ENCODE data around the gene SLC38A2. TPM values are rescaled to one million over a fixed set of nuclear protein-coding genes. Genes with fewer than 3 reads are reported as not detected.
A peak's percentile ranks its signal among the peaks of the same experiment; 100 is the strongest.

Gene SLC38A2
- total RNA-seq, 1 experiment from 2014 or later: 341 TPM

DNA sequence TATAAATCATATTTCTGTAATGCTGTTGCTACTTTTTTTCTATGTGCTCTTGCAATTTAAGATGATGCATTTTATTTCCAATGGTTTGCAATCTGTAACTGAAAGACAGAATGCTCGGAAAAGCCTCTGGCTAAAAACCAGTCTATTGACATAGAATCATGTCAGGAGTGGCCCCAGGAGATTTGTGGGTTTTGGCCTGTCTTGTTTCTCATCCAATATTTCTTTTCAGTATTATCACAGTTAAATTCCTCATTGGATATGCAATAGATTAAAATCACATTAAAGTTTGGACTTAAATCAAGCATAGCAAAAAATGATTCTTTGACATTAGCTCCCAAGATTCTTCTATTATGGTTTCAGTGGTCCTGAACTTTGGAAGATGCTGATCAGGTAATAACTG is 19.1 kb upstream of the SLC38A2 start:
- Histone ChIP-seq H3K9me3 (ENCODE audit: control insufficient read depth, insufficient read depth, low read depth, low read length) (no peaks in the 10 kb centered on the region), H3K4me1 (ENCODE audit: control insufficient read depth, insufficient read depth, low read length) (peaks cover 66% of the 10 kb centered on the region), H3K36me3 (ENCODE audit: control insufficient read depth, insufficient read depth, low read length) (no peaks in the 10 kb centered on the region; the same call in 1 of the 2 replicates), H3K4me3 (ENCODE audit: low read depth in 2 of 2, low read length in 2 of 2) (no peak overlapping the region), H3K27ac (ENCODE audit: low read length) (peak overlapping the region; percentile 100), H3K27me3 (ENCODE audit: control insufficient read depth, insufficient read depth, low read length) (no peaks in the 10 kb centered on the region)
- no TSS peak for BruUV-seq (replicated peaks)
- POLR2A ChIA-PET: no interaction called here
- in situ Hi-C loops (cut with HindIII; ENCODE audit: low pct_unique_long_range_greater_than_20kb, low sequenced_read_pairs) (no loop called here), intact Hi-C loops (cut with micrococcal nuclease; ENCODE audit: unreplicated experiment) (no loop called here)
- TF ChIP-seq TCF7L2 (IDR thresholded peaks at IDR 0.05; ENCODE audit: low read depth, low read length) (no peak), SIN3A (IDR thresholded peaks at IDR 0.05; ENCODE audit: borderline replicate concordance, insufficient read depth, low read depth, low read length) (no peak), REST (IDR thresholded peaks at IDR 0.05; ENCODE audit: insufficient read depth in 1 of 2, low read depth in 2 of 2, low read length in 1 of 2) (no peak), POLR2AphosphoS5 (IDR thresholded peaks at IDR 0.05; ENCODE audit: low read depth, low read length) (no peak)
- TF ChIP-seq, protein P1, sequence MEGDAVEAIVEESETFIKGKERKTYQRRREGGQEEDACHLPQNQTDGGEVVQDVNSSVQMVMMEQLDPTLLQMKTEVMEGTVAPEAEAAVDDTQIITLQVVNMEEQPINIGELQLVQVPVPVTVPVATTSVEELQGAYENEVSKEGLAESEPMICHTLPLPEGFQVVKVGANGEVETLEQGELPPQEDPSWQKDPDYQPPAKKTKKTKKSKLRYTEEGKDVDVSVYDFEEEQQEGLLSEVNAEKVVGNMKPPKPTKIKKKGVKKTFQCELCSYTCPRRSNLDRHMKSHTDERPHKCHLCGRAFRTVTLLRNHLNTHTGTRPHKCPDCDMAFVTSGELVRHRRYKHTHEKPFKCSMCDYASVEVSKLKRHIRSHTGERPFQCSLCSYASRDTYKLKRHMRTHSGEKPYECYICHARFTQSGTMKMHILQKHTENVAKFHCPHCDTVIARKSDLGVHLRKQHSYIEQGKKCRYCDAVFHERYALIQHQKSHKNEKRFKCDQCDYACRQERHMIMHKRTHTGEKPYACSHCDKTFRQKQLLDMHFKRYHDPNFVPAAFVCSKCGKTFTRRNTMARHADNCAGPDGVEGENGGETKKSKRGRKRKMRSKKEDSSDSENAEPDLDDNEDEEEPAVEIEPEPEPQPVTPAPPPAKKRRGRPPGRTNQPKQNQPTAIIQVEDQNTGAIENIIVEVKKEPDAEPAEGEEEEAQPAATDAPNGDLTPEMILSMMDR (IDR thresholded peaks at IDR 0.05): no peak
- ATAC-seq (no peak), DNase-seq (ENCODE audit: low read depth, low spot score) (no peak)
- CTCF ChIA-PET: interaction anchor here (0.5 kb wide), 1 partner anchor 1367 kb away, joined by 6 read pairs; no protein-coding TSS in a partner anchor

GRCh38 chr12:46390881-46391280 is 18.3 kb upstream of the SLC38A2 start:
- BruUV-seq (replicated peaks): no TSS peak
- peak overlapping the region; percentile 100 for H3K27ac ChIP-seq (ENCODE audit: low read length)
- H3K4me3 ChIP-seq (ENCODE audit: low read depth in 2 of 2, low read length in 2 of 2): no peak overlapping the region
- ATAC-seq (no peak), DNase-seq (ENCODE audit: low read depth, low spot score) (no peak)
- ChIA-PET POLR2A (no interaction called here), CTCF (no interaction called here)
- H3K4me1 ChIP-seq (ENCODE audit: control insufficient read depth, insufficient read depth, low read length): peaks cover 73% of the 10 kb centered on the region
- in situ Hi-C loops (cut with HindIII; ENCODE audit: low pct_unique_long_range_greater_than_20kb, low sequenced_read_pairs) (no loop called here), intact Hi-C loops (cut with micrococcal nuclease; ENCODE audit: unreplicated experiment) (no loop called here)
- H3K9me3 ChIP-seq (ENCODE audit: control insufficient read depth, insufficient read depth, low read depth, low read length): no peaks in the 10 kb centered on the region
- no peaks in the 10 kb centered on the region for H3K27me3 ChIP-seq (ENCODE audit: control insufficient read depth, insufficient read depth, low read length)
- no peaks in the 10 kb centered on the region; the same call in 1 of the 2 replicates for H3K36me3 ChIP-seq (ENCODE audit: control insufficient read depth, insufficient read depth, low read length)
- no peak for TF ChIP-seq REST (IDR thresholded peaks at IDR 0.05; ENCODE audit: insufficient read depth in 1 of 2, low read depth in 2 of 2, low read length in 1 of 2)
- no peak for TF ChIP-seq TCF7L2 (IDR thresholded peaks at IDR 0.05; ENCODE audit: low read depth, low read length)
- no peak for TF ChIP-seq SIN3A (IDR thresholded peaks at IDR 0.05; ENCODE audit: borderline replicate concordance, insufficient read depth, low read depth, low read length)
- no peak for TF ChIP-seq POLR2AphosphoS5 (IDR thresholded peaks at IDR 0.05; ENCODE audit: low read depth, low read length)
- TF ChIP-seq, protein P1 (IDR thresholded peaks at IDR 0.05): no peak
